ENCODE measurements around the gene CD2AP. TPM values are rescaled to one million over a fixed set of nuclear protein-coding genes. Genes with fewer than 3 reads are reported as not detected.

Gene CD2AP
- total and polyA plus RNA-seq, 2 experiments from 2014 or later, result 13.2 to 22.8 TPM

DNA sequence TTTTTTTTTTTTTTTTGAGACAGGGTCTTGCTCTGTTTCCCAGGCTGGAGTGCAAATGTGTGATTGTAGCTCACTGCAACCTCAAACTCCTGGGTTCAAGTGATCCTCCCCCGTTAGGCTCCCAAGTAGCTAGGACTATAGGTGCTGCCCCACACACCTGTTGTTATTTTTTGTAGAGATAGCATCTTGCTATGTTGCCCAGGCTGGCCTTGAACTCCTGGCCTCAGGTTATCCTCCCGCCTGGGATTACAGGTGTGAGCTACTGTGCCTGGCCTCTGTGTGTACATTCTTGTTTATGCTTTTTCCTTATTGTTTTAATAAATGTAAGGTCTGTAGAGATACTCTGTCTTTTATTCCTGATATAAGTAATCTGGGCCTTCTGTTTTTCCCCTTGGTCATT, 14.8 kb downstream of the CD2AP start:
- no peaks in the 10 kb centered on the region for H3F3A ChIP-seq (ENCODE audit: insufficient read depth)
- no peaks in the 10 kb centered on the region for H3K27me3 ChIP-seq (replicated peaks; ENCODE audit: insufficient read depth)
- H3K79me2 ChIP-seq (ENCODE audit: insufficient read depth), result peaks cover 100% of the 10 kb centered on the region
- no peak overlapping the region for H3K27ac ChIP-seq
- H3K4me3 ChIP-seq, result no peak overlapping the region
- H4K20me1 ChIP-seq (ENCODE audit: insufficient read depth), result peaks cover 19% of the 10 kb centered on the region
- H3K4me1 ChIP-seq (ENCODE audit: insufficient read depth), result no peaks in the 10 kb centered on the region
- DNase-seq, result no peak
- H2AFZ ChIP-seq, result no peak overlapping the region
- no peaks in the 10 kb centered on the region for H3K36me3 ChIP-seq (ENCODE audit: low read depth)
- no peaks in the 10 kb centered on the region for H3K9me2 ChIP-seq (ENCODE audit: insufficient read depth)
- TF ChIP-seq EZH2 (IDR thresholded peaks at IDR 0.05; ENCODE audit: insufficient read depth, poor library complexity, severe bottlenecking), result no peak
- no peak for TF ChIP-seq EZH2phosphoT487 (IDR thresholded peaks at IDR 0.05; ENCODE audit: insufficient read depth, low read depth)
- H3K4me2 ChIP-seq (ENCODE audit: unreplicated experiment), result no peak overlapping the region
- in situ Hi-C loops (cut with MboI), result no loop called here
- H3K9me3 ChIP-seq (ENCODE audit: low read depth), result no peaks in the 10 kb centered on the region
- no peak overlapping the region for H3K9ac ChIP-seq
- 98 to 100% methylated on average over 2 of the region's 2 CpGs for WGBS, 2 experiments (ENCODE audit: low coverage in 1 of 2, low lambda C conversion rate in 2 of 2, missing lambda C conversion rate in 2 of 2)

DNA sequence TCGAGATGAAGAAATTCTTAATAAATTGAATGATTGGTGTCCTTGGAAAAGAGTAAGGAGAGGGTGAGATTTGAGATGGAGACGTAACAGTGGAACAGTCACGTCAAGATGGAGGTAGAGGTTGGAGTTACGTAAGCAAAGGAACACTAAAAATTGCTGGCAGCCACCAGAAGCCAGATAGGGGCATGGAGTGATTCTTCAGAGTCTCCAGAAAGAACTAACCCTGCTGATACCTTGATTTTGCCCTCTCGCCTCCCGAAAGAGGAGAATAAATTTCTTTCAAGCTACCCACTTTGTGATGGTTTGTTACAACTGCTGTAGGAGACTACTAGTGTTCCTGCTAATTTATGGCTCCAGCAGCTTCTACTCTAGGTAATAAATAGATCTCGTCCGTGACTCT, 17.6 kb downstream of the CD2AP start:
- 96 to 97% methylated on average over 8 of the region's 8 CpGs for WGBS, 2 experiments (ENCODE audit: low coverage in 1 of 2, low lambda C conversion rate in 2 of 2, missing lambda C conversion rate in 2 of 2)
- H3K79me2 ChIP-seq (ENCODE audit: insufficient read depth), result peaks cover 100% of the 10 kb centered on the region
- TF ChIP-seq EZH2 (IDR thresholded peaks at IDR 0.05; ENCODE audit: insufficient read depth, poor library complexity, severe bottlenecking) (no peak), EZH2phosphoT487 (IDR thresholded peaks at IDR 0.05; ENCODE audit: insufficient read depth, low read depth) (no peak)

GRCh38 chr6:47495954-47496545, 18.5 kb downstream of the CD2AP start:
- no peak overlapping the region for H2AFZ ChIP-seq
- WGBS, 2 experiments (ENCODE audit: low coverage in 1 of 2, low lambda C conversion rate in 2 of 2, missing lambda C conversion rate in 2 of 2), result 55 to 58% methylated on average over 2 of the region's 2 CpGs
- H3K36me3 ChIP-seq (ENCODE audit: low read depth), result no peaks in the 10 kb centered on the region
- no peaks in the 10 kb centered on the region for H3K27me3 ChIP-seq (replicated peaks; ENCODE audit: insufficient read depth)
- in situ Hi-C loops (cut with MboI), result no loop called here
- H3F3A ChIP-seq (ENCODE audit: insufficient read depth), result no peaks in the 10 kb centered on the region
- no peaks in the 10 kb centered on the region for H3K4me1 ChIP-seq (ENCODE audit: insufficient read depth)
- H3K9ac ChIP-seq, result no peak overlapping the region
- H3K79me2 ChIP-seq (ENCODE audit: insufficient read depth), result peaks cover 100% of the 10 kb centered on the region
- no peaks in the 10 kb centered on the region for H3K9me3 ChIP-seq (ENCODE audit: low read depth)
- peaks cover 19% of the 10 kb centered on the region; the same call in 1 of the 2 replicates for H4K20me1 ChIP-seq (ENCODE audit: insufficient read depth)
- no peak overlapping the region for H3K4me3 ChIP-seq
- no peak overlapping the region for H3K27ac ChIP-seq
- TF ChIP-seq EZH2 (IDR thresholded peaks at IDR 0.05; ENCODE audit: insufficient read depth, poor library complexity, severe bottlenecking) (no peak), EZH2phosphoT487 (IDR thresholded peaks at IDR 0.05; ENCODE audit: insufficient read depth, low read depth) (no peak)
- DNase-seq, result no peak
- H3K9me2 ChIP-seq (ENCODE audit: insufficient read depth), result no peaks in the 10 kb centered on the region
- no peak overlapping the region for H3K4me2 ChIP-seq (ENCODE audit: unreplicated experiment)

More for the DNA sequence above, 17.6 kb downstream of the CD2AP start:
- Histone ChIP-seq H3K9me2 (ENCODE audit: insufficient read depth) (no peaks in the 10 kb centered on the region), H3K9ac (no peak overlapping the region), H3K9me3 (ENCODE audit: low read depth) (no peaks in the 10 kb centered on the region), H2AFZ (no peak overlapping the region), H3K4me1 (ENCODE audit: insufficient read depth) (no peaks in the 10 kb centered on the region), H3K4me3 (no peak overlapping the region), H3K27me3 (replicated peaks; ENCODE audit: insufficient read depth) (no peaks in the 10 kb centered on the region), H3K4me2 (ENCODE audit: unreplicated experiment) (no peak overlapping the region), H3K36me3 (ENCODE audit: low read depth) (no peaks in the 10 kb centered on the region), H3K27ac (no peak overlapping the region), H4K20me1 (ENCODE audit: insufficient read depth) (peaks cover 24% of the 10 kb centered on the region), H3F3A (ENCODE audit: insufficient read depth) (no peaks in the 10 kb centered on the region)
- DNase-seq, result no peak
- in situ Hi-C loops (cut with MboI), result no loop called here

DNA sequence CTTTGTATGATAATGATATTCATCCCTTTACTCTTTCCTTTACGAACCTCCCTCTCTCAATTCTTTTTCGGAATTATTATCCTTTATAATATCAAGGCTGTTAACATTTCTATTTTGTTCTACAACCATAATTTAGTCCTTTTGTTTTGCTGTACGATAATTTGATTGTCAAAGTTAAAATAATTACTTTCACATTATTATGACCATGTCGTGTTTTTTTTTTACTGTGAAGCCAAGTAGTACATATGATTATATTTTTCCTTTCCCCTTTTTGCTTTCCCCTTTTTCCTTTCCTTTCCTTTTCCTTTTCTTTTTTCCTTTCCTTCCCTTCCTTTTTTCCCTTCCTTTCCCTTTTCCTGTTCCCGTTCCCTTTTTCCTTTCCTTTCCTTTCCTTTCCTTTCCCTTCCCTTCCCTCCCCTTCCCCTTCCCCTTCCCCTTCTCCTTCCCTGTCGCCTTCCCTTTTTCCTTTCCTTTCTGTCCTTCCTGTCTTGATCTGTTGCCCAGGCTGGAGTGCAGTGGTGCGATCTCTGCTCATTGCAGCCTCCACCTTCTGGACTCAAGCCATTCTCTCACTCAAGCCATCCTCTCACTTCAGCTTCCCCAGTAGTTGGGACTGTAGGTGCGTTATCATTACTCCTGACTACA, 19.5 kb downstream of the CD2AP start:
- no peaks in the 10 kb centered on the region for H3K4me1 ChIP-seq (ENCODE audit: insufficient read depth)
- no peak overlapping the region for H3K4me3 ChIP-seq
- peaks cover 23% of the 10 kb centered on the region for H4K20me1 ChIP-seq (ENCODE audit: insufficient read depth)
- H3K4me2 ChIP-seq (ENCODE audit: unreplicated experiment), result no peak overlapping the region
- H3K9me2 ChIP-seq (ENCODE audit: insufficient read depth), result no peaks in the 10 kb centered on the region
- DNase-seq, result no peak
- no peaks in the 10 kb centered on the region for H3K27me3 ChIP-seq (replicated peaks; ENCODE audit: insufficient read depth)
- no peak overlapping the region for H2AFZ ChIP-seq
- H3K27ac ChIP-seq, result no peak overlapping the region
- peaks cover 100% of the 10 kb centered on the region for H3K79me2 ChIP-seq (ENCODE audit: insufficient read depth)
- H3F3A ChIP-seq (ENCODE audit: insufficient read depth), result no peaks in the 10 kb centered on the region
- no peaks in the 10 kb centered on the region for H3K36me3 ChIP-seq (ENCODE audit: low read depth)
- 74 to 77% methylated on average over 8 of the region's 8 CpGs for WGBS, 2 experiments (ENCODE audit: low coverage in 1 of 2, low lambda C conversion rate in 2 of 2, missing lambda C conversion rate in 2 of 2)
- in situ Hi-C loops (cut with MboI), result no loop called here
- TF ChIP-seq EZH2phosphoT487 (IDR thresholded peaks at IDR 0.05; ENCODE audit: insufficient read depth, low read depth), result no peak
- TF ChIP-seq EZH2 (IDR thresholded peaks at IDR 0.05; ENCODE audit: insufficient read depth, poor library complexity, severe bottlenecking), result no peak
- no peaks in the 10 kb centered on the region for H3K9me3 ChIP-seq (ENCODE audit: low read depth)
- no peak overlapping the region for H3K9ac ChIP-seq
